MM.1S (cell line): ENCODE measurements around the gene EFCAB10.

Experiments
- DNase-seq: peaks from one replicate; pipeline ENCODE4 v3.0.0-alpha.2; 2015
- H2AFZ ChIP-seq: fragments of 300-600 bp; sonication (generic); 2 replicates; pipeline ENCODE4 v1.6.0; 2016; ENCODE audit warnings: antibody characterized with exemption, low read length
- H3F3A ChIP-seq: fragments of 300-600 bp; sonication (generic); 2 replicates; pipeline ENCODE4 v1.6.1; 2016; ENCODE audit warnings: mild to moderate bottlenecking, antibody characterized with exemption, low read length, moderate library complexity, mixed read lengths; ENCODE audit not compliant: insufficient read depth
- H3K27ac ChIP-seq: fragments of 300-600 bp; sonication (generic); 2 replicates; pipeline ENCODE4 v1.5.1; 2016; ENCODE audit warnings: mild to moderate bottlenecking, low read length
- H3K27me3 ChIP-seq: fragments of 300-600 bp; sonication (generic); replicated peaks from 2 replicates; pipeline ENCODE4 v1.6.0; 2016; ENCODE audit warnings: low read length; ENCODE audit not compliant: insufficient read depth
- H3K36me3 ChIP-seq: fragments of 300-600 bp; sonication (generic); replicated peaks from 2 replicates; pipeline ENCODE4 v1.6.1; 2016; ENCODE audit warnings: mild to moderate bottlenecking, low read length, mixed read lengths; ENCODE audit not compliant: insufficient read depth
- H3K4me1 ChIP-seq: fragments of 300-600 bp; sonication (generic); 2 replicates; pipeline ENCODE4 v1.6.1; 2016; ENCODE audit warnings: low read length, mixed read lengths
- H3K4me2 ChIP-seq: fragments of 300-600 bp; sonication (generic); 2 replicates; pipeline ENCODE4 v1.6.0; 2016; ENCODE audit warnings: low read depth, low read length
- H3K4me3 ChIP-seq: fragments of 300-600 bp; sonication (generic); 2 replicates; pipeline ENCODE4 v1.5.1; 2016; ENCODE audit warnings: low read length, mixed read lengths
- H3K79me2 ChIP-seq: fragments of 300-600 bp; sonication (generic); 2 replicates; pipeline ENCODE4 v1.6.1; 2016; ENCODE audit warnings: mixed run types, low read length, mixed read lengths
- H3K9ac ChIP-seq: fragments of 300-600 bp; sonication (generic); 2 replicates; pipeline ENCODE4 v1.6.1; 2016; ENCODE audit warnings: low read length, mixed read lengths
- H3K9me2 ChIP-seq: fragments of 300-600 bp; sonication (generic); replicated peaks from 2 replicates; pipeline ENCODE4 v1.6.1; 2016; ENCODE audit warnings: mild to moderate bottlenecking, low read length, mixed read lengths; ENCODE audit not compliant: insufficient read depth
- H3K9me3 ChIP-seq: fragments of 300-600 bp; sonication (generic); replicated peaks from 2 replicates; pipeline ENCODE4 v1.6.1; 2016; ENCODE audit warnings: mild to moderate bottlenecking, low read length, mixed read lengths; ENCODE audit not compliant: insufficient read depth
- H4K20me1 ChIP-seq: fragments of 300-600 bp; sonication (generic); 2 replicates; pipeline ENCODE4 v1.6.1; 2016; ENCODE audit warnings: mild to moderate bottlenecking, low read length, moderate library complexity, mixed read lengths; ENCODE audit not compliant: insufficient read depth
- EZH2 ChIP-seq: fragments of 300-600 bp; sonication (generic); optimal IDR thresholded peaks from 2 replicates; pipeline ENCODE3; 2017; ENCODE audit warnings: low read depth, mild to moderate bottlenecking, antibody characterized with exemption, low read length, mixed read lengths
- EZH2phosphoT487 ChIP-seq: fragments of 300-600 bp; sonication (generic); IDR thresholded peaks from 2 replicates; pipeline ENCODE4 v1.6.1; 2018; ENCODE audit warnings: antibody characterized with exemption, low read length
- TF ChIP-seq, protein P1 (sequence below): fragments of 300-600 bp; sonication (generic); IDR thresholded peaks from 2 replicates; pipeline ENCODE4 v1.5.1; 2016; ENCODE audit warnings: antibody characterized with exemption, low read length, mixed read lengths

The EFCAB10 gene

DNA sequence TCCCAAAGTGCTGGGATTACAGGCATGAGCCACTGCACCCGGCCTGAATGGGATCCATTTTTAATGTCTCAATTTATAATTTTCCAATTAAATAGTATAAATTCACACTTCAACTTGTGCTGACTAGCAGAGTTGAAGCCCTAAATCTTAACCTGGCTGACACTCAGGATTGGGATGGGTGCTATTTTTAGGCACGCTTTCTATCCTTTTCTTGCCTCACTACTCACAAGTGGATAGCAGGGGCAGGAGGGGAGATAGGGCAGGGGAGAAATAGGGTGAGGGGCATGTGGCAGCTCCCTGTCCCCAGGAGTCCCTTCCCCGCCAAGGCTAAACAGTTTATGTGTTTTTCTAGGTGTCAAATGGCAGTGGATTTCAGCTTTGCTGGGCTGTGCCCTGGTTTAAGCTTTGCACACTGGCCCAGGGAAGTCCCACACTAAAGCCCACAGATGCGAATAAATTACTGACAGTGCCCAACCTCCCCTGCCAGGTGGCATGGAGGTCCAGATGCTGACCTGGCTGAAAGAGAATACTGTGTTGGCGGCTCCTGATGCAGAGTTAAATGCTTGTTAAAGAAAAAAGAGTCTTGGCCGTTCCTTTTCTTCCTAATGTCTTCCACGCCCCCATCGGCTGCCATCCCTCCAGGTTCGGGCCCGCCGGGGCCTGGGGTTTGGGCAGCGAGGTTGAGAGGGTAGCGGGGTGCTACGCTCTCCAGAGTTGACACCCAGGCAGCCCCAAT lies 36.2 kb upstream of the EFCAB10 start:
- no peak overlapping the region for H3K4me3 ChIP-seq
- DNase-seq, result no peak
- no peak overlapping the region for H3K4me2 ChIP-seq
- H2AFZ ChIP-seq, result no peak overlapping the region
- no peaks in the 10 kb centered on the region for H3K36me3 ChIP-seq
- no peaks in the 10 kb centered on the region for H3K4me1 ChIP-seq
- H3K27me3 ChIP-seq, result no peaks in the 10 kb centered on the region
- TF ChIP-seq EZH2, result no peak
- TF ChIP-seq EZH2phosphoT487, result no peak
- TF ChIP-seq, protein P1, sequence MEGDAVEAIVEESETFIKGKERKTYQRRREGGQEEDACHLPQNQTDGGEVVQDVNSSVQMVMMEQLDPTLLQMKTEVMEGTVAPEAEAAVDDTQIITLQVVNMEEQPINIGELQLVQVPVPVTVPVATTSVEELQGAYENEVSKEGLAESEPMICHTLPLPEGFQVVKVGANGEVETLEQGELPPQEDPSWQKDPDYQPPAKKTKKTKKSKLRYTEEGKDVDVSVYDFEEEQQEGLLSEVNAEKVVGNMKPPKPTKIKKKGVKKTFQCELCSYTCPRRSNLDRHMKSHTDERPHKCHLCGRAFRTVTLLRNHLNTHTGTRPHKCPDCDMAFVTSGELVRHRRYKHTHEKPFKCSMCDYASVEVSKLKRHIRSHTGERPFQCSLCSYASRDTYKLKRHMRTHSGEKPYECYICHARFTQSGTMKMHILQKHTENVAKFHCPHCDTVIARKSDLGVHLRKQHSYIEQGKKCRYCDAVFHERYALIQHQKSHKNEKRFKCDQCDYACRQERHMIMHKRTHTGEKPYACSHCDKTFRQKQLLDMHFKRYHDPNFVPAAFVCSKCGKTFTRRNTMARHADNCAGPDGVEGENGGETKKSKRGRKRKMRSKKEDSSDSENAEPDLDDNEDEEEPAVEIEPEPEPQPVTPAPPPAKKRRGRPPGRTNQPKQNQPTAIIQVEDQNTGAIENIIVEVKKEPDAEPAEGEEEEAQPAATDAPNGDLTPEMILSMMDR, result no peak
- no peaks in the 10 kb centered on the region for H3K79me2 ChIP-seq
- no peak overlapping the region for H3K9ac ChIP-seq
- H3K9me2 ChIP-seq, result no peaks in the 10 kb centered on the region
- no peaks in the 10 kb centered on the region for H4K20me1 ChIP-seq
- no peak overlapping the region for H3K27ac ChIP-seq
- H3F3A ChIP-seq, result no peaks in the 10 kb centered on the region
- no peaks in the 10 kb centered on the region for H3K9me3 ChIP-seq

DNA sequence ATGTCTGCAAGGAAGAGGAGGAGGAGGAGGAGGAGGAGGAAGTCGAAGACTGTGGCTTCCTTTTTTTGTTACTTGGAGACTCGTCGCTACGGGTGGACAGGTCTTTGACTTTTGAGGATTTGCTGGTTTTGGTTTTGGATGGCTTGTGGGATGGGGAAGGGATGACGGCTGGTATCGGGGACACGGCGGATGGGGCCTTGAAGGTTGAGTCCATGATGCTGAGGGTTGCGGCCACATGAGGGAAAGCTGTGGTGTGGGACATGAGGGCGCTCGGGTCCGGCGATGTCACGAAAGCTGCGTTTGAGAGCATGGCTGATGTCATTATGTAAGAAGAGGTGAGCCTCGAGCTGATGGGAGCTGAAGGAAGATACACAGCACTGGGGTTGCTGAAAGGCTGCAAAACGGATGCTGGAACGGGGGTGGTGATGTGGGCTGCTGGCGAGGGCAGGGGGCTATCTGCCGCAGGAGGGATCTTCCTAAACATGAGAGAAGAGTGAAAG lies 33.1 kb upstream of the EFCAB10 start:
- no peaks in the 10 kb centered on the region for H3F3A ChIP-seq
- H3K27me3 ChIP-seq, result no peaks in the 10 kb centered on the region
- H3K9me2 ChIP-seq, result no peaks in the 10 kb centered on the region
- no peaks in the 10 kb centered on the region for H3K4me1 ChIP-seq
- H3K9me3 ChIP-seq, result no peaks in the 10 kb centered on the region
- H3K4me3 ChIP-seq, result no peak overlapping the region
- no peaks in the 10 kb centered on the region for H3K79me2 ChIP-seq
- no peaks in the 10 kb centered on the region for H3K36me3 ChIP-seq
- H3K27ac ChIP-seq, result no peak overlapping the region
- H2AFZ ChIP-seq, result no peak overlapping the region
- H3K9ac ChIP-seq, result no peak overlapping the region
- TF ChIP-seq EZH2, result no peak
- TF ChIP-seq, protein P1, result no peak
- TF ChIP-seq EZH2phosphoT487, result no peak
- H4K20me1 ChIP-seq, result no peaks in the 10 kb centered on the region
- DNase-seq, result no peak
- no peak overlapping the region for H3K4me2 ChIP-seq

DNA sequence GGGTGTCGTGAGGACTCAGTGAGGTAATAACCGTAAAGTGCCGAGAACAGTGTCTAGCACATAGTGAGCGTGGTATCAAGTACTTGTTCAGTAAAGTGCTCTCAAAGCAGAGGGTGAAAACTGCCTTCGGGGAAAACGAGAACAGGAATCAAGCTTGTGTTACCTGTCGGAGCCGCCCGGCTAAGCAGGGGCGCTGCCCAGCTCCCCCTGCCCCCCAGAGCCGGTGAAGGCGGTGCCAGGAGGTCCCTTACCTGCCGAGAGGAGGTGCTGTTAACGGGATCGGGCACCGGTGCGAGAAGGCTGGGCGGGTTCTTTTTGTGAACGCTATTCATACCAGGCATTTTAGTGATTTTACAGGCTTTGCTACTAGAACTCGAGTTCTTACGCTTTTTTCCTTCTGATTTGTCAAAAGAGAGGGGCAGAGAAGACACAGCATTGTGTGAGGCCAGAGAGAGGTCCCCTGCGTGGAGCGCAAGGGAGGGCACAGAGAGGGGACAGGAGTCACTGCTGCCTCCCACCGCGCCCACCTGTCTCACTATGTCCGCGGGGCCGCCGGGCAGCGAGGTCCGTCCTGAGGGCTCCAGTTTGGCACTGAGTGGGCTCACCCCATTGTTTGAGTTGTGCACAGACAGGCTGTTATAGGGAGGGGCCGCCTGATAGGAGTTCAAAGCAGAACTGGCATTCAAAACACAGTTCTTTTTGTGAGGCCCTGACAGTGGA lies 32.5 kb upstream of the EFCAB10 start:
- H3F3A ChIP-seq, result no peaks in the 10 kb centered on the region
- H4K20me1 ChIP-seq, result no peaks in the 10 kb centered on the region
- no peaks in the 10 kb centered on the region for H3K79me2 ChIP-seq
- H3K9me3 ChIP-seq, result no peaks in the 10 kb centered on the region
- DNase-seq, result no peak
- no peaks in the 10 kb centered on the region for H3K9me2 ChIP-seq
- no peak overlapping the region for H3K9ac ChIP-seq
- no peak overlapping the region for H3K4me2 ChIP-seq
- no peaks in the 10 kb centered on the region for H3K4me1 ChIP-seq
- TF ChIP-seq EZH2 (no peak), EZH2phosphoT487 (no peak)
- TF ChIP-seq, protein P1, result no peak
- no peak overlapping the region for H3K27ac ChIP-seq
- H3K27me3 ChIP-seq, result no peaks in the 10 kb centered on the region
- H3K4me3 ChIP-seq, result no peak overlapping the region
- no peaks in the 10 kb centered on the region for H3K36me3 ChIP-seq
- H2AFZ ChIP-seq, result no peak overlapping the region
